ENCODE results near the gene YPEL2.

DNA sequence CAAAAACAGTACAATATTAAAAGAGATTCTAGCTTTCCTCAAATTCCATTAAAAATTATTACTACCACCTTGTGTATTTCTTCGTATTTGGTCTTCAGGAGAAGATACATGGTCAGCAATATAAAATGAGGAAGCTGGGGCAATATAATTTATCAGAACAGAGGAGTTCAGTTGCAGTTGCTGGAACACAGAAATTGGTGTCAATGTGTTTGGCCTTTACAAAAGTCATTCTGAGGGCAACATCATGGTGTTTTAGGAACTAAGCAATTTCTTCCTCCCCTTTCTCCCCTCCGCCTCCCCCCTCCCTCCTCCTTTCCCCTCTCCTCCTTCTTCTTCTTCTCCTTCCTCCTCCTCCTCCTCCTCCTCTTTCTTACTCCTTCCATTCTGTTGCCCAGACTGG lies 102.1 kb downstream of the YPEL2 start:
- TF ChIP-seq, protein P1, sequence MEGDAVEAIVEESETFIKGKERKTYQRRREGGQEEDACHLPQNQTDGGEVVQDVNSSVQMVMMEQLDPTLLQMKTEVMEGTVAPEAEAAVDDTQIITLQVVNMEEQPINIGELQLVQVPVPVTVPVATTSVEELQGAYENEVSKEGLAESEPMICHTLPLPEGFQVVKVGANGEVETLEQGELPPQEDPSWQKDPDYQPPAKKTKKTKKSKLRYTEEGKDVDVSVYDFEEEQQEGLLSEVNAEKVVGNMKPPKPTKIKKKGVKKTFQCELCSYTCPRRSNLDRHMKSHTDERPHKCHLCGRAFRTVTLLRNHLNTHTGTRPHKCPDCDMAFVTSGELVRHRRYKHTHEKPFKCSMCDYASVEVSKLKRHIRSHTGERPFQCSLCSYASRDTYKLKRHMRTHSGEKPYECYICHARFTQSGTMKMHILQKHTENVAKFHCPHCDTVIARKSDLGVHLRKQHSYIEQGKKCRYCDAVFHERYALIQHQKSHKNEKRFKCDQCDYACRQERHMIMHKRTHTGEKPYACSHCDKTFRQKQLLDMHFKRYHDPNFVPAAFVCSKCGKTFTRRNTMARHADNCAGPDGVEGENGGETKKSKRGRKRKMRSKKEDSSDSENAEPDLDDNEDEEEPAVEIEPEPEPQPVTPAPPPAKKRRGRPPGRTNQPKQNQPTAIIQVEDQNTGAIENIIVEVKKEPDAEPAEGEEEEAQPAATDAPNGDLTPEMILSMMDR (conservative IDR thresholded peaks at IDR 0.05 in 1 of 2, IDR thresholded peaks at IDR 0.05 in 1 of 2; ENCODE audit: low read depth in 1 of 2, low read length in 2 of 2): no peak
- TF ChIP-seq EZH2 (IDR thresholded peaks at IDR 0.05; ENCODE audit: low read length, missing control alignments): no peak
